ENCODE data around the gene JADE2.
A peak's percentile ranks its signal among the peaks of the same experiment; 100 is the strongest.

JADE2 gene

DNA sequence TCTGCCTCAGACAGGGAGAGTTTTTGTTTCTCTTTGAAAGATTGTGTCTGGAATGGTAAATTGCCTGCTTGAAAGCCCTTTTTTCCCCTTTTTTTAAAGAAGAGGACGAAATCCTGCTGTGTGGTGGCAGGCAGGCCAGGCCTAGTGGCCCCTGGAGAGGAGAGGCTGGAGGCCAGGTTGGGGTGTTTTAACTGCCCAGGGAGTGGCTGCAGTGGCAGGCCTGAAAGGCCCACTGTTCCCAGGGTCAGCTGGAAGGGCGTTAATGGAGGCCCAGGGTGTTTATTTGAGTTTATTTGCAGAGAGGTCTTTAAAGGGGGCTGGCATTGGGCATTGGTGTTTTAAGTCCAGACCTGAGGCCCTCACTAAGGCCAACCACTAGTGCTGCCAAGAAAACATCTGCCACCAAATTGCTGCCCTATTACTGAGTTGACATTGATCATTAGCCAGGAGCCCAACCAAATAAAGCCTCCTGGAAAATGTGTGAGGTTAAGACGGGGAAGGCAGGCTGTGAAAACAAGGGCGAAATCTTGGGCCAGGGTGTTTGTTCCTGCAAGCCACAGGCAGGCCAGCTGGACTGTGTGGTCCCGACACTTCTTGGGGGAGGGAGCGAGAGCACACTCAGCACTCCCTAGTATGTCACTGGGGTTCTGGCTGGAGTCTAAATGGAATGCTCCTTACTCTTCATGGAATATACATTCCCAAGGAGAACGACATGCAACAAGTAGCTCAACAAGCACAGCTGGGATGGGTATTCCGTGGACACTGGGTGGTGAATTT, 5.0 kb downstream of the JADE2 start:
- no peak for DNase-seq

DNA sequence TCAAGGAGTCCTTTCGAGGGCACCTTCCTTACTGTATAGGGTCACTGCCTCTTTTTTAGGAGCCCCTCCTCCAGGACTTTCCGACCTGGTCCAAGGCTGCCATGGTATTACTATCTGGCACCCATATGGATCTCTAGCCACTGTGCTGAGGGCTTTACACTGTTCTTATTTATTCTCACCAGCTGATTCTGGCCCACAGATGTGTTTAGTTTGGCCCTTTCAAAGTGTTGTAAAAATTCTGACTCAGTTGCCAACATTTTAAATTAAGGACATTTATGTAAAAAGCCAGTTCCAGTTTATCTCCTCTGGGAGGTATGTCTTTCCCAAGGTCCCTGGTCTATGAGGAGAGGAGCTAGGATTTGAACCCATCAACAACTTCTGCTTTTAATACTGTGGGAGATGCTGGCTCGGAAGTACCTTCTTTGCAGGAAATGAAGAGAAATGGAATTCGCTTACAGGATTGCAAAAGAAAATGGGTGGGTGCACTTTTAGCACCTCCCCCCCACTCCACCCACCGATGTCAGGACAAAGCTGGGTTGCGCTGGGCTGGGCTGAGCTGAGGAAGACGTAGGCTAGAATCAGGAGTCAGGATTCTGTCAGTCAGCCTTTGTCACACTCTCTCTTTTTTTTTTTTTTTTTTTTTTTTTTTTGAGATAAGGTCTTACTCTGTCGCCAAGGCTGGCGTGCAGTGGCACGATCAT, 7.8 kb downstream of the JADE2 start:
- DNase-seq = no peak

DNA sequence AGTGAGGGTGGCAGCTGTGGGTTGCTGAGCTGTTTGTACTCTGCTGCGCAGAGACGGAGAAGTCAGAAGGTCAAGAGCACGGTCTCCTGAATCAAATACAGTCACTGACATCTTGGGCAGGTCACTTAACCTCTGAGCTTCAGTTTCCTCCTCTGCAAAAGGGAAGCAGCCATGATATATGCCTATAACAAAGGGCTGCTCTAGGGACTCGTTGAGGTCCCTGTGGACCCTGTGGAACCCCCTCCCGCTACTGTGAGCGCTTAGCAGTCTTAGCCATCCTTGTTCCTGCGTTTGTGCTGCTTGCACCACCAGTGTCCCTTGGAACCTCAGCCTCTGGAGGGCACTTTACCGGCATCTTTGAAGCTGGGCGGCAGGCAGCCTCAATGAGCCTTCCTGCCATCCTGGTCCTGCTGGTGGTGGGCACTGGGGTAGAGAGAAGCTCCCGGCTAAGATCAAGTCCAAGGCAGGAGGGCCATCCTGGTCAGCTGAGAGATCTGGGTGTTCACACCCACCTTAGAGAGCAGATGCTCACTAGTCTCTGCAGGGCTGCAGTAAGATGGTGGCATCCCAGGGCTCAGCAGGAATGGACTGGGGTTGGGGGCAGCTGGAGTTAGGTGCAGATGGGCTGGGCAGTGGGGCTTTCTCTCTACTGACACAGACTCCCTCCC, 8.7 kb downstream of the JADE2 start:
- no peak for DNase-seq

DNA sequence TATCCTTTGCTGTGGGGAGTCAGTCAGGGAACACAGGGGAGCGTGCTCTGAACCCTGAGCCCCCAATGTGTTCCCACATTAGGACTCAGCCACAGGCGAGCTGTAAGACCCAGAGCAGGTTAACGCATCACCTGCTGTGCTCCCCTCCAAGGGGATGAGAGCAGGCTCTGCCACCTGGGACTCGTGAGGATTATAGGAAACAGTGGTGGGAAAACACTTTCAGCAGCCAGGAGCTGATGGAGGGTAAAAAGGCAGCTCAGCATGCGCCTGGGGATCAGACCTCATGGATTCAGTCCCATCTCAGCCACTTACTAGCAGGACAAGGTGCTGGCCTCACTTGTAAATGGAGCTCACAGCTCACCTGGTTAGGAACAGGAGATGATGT, 9.2 kb downstream of the JADE2 start:
- DNase-seq = no peak

GRCh38 chr5:134536876-134537275, 11.4 kb downstream of the JADE2 start:
- DNase-seq = no peak

DNA sequence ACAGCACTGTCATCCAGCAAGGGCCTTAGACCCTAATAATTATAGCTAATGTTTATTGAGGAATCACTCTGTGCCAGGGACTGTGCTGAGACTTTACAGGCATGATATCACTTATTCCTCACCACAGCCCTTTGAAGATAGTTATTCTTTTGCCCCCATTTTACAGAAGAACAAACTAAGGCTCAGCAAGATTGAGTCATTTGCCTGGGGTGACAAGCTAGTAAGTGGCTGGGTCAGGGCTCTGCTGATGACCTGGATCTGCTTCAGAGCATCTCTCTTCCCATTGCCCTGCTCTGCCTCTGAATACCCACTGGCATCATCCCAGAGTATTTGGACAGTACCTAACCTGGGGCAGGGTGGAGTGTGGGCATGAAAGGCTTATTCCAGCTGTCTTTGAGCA, 11.8 kb downstream of the JADE2 start:
- no peak for DNase-seq

- DNase-seq = no peak
These were observed 12.8 kb downstream of the JADE2 start for GRCh38 chr5:134538296-134538695.

- no peak for DNase-seq
These were observed 14.3 kb downstream of the JADE2 start for GRCh38 chr5:134539732-134540131.

DNA sequence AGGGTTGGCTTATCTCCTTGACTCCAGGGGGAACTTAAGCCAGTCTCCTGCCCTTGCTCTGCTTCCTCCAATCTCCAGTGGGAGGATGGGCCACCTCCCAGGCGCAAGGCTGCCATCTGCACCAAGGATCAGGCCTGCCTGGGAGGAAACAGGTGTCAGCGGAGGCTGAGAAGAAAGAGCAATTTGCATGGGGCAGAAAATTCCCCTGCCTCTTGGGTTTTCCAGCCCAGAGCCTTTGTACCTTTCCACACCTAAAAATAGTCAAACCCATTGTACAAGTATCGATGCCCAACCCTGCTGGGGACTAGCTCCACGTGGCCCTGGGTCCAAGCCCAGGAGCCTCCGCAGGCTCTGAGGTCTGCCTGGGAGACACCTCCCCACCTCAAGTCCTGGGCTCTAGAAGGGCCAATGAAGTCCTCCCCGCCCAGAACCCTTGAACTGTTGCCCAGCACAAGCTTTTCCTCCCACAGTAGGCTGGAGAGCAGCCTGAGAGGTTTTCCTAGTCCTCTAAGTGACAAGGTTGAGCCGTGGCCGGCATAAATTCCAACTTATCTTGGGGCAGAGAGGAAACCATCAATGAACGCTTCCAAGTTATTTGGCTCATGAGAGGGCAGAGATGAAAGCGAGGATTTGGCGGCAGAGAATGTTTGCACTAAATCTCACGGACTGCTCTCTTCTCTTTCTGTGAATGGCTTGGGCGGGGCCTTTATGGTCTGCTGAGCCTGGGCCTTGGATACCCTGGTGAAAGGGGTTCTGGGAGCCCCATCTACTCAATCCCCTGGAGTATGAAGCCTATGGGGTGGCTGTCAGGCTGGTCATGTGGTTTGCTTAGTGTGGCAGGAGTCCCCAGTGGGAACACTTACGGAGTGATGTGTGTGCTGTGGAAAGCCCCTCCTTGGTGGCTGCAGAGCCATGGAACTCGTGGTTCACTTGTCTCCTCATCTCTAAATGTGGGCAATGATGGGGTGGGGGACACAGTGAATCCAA, 15.6 kb downstream of the JADE2 start:
- DNase-seq = no peak

GRCh38 chr5:134541736-134542376, 16.4 kb downstream of the JADE2 start:
- DNase-seq = peak; percentile 73

GRCh38 chr5:134543820-134544614, 18.5 kb downstream of the JADE2 start:
- DNase-seq = no peak

DNA sequence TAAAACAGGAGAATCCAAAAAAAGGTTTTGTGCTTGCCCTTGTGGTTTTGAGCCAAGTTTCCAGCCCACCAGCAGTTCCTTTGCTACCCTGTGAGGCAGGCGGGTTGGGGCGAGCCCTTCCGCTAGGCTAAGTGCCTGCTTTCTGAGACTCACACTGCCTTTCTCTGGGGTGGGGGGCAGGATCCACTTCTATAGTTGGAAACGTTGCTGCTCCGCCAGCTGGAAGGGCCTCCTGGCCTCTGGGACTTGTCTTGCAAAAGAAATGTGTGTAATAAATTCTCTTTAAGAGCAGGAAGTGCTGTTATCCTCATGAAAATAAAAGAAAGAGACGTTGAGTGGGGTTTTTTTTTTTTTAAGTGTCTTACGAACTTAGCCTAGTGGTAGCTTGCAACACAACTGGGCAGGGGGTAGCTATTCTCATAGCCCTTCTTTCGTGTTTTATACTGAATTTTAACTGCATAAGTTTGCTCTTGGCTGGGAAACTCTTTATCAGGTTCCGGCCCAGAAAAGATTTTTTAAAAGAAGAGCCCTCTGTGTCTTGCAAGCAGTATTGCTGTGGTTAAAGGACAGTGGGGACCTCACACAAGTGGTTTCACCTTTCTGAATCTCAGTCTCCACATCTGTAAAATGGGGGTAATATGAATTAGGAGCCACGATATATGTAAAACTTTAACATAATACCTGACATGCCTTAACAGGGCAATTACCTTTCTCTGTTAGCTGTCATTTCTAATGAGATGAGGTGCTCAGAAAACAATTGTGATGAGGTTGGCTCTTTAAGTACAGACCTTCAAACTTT, 19.8 kb downstream of the JADE2 start:
- peak; percentile 81 for DNase-seq

- DNase-seq = no peak
These were observed 21.6 kb downstream of the JADE2 start for GRCh38 chr5:134547066-134547465.

GRCh38 chr5:134547579-134547978, 22.1 kb downstream of the JADE2 start:
- peak; percentile 58 for DNase-seq

DNA sequence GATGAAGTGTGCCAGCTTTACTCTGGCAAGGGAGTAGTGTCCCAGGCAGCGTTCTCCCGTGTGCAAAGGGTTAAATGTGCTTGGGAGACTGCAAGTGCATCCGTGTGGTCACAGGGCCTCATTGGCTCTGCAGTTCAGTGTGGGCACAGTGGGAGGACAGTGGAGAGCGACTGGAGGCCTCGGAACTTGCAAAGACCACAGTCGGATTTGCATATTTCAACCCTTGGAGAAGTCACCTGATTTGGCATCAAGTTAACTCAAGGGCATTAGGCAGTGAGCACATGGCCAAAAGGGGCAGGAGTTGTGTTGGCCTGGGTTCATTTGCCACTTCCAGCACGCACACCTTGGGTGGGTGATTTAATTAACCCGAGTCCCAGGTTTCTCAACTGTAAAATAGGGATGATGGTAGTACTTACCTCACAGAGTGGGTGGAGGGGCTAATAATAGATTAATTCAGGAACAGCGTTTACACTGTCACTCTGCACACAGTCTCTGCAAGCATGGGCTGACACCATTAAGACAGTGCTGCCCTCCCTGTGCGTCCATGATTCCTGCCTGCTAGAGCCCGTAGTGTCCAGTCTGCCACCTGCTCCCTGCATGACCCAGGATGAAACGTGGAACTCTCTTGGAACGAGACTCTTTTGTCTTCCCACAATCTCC, 22.7 kb downstream of the JADE2 start:
- no peak for DNase-seq

- DNase-seq = no peak
These were observed 24.2 kb downstream of the JADE2 start for GRCh38 chr5:134549714-134550113.

GRCh38 chr5:134550271-134551214, 25.1 kb downstream of the JADE2 start:
- no peak for DNase-seq

DNA sequence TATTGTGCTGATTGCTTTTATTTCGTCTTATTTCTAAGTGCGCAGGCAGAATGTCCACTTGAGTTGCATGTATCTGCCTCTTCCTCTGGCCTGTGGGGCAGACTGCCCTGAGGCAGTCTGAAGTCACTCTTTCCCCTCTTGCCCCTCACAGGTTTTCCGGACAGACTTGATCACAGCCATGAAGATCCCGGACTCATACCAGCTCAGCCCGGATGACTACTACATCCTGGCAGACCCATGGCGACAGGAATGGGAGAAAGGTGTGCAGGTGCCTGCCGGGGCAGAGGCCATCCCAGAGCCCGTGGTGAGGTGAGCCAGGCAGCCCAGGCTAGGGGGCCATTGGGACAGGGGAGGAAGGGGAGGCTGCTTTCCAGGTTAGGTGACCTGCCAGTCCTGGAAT, 26.4 kb downstream of the JADE2 start:
- no peak for DNase-seq

DNA sequence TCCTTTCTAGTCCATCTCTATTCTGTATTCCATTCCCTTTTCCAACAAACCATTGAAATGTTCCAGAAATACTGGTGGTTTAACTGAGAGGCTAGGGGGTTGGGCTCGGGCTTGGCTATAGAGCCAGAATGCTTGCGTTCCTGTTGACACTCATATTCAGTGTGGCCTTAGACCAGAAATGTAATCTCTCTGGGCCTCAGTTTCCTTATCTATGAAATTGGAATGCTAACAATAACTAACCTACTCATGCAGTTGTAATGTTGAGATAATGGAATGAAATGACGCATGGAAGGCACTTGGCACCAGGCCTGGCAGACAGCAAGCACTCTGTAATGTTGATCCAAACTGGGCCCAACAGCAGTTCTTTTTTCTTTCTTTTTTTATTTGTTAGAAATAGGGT, 26.8 kb downstream of the JADE2 start:
- no peak for DNase-seq

All from left hindlimb (tissue), 1 donor.